NCI-H2107 treated with DMSO at 0.1 percent for 48 hours (cell line): ENCODE measurements around the gene RAB3GAP2.
"Not testable (repeated sequence)": the region's sequence is repeated elsewhere in the genome, so short reads cannot be mapped to it uniquely, and the experiment has no call there.

Experiments
- DNase-seq: peaks from one replicate; lab custom pipeline; 2025; ENCODE audit not compliant: unreplicated experiment; lab: John Stamatoyannopoulos, UW

RAB3GAP2 gene

GRCh38 chr1:220287129-220287528 lies 14.9 kb upstream of the RAB3GAP2 start:
- no peak for DNase-seq

DNA sequence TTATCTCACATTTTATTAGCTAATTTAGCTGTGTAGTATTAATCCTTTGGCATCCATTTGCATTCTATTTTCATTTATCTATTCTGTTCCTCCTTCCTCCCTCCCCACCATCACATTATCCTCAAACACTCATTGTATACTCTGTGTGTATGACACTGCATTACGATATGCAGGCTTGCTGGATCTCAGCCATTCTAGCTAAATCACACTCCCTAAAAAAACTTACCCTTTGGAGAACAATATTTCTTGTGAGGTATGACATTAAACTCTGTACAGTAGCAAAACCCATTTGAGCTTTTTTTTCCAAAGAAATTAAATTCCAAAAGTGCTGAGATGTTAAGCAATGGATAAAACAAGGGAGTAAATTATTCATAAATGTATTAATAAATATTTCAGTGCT lies 11.4 kb upstream of the RAB3GAP2 start:
- DNase-seq: no peak

DNA sequence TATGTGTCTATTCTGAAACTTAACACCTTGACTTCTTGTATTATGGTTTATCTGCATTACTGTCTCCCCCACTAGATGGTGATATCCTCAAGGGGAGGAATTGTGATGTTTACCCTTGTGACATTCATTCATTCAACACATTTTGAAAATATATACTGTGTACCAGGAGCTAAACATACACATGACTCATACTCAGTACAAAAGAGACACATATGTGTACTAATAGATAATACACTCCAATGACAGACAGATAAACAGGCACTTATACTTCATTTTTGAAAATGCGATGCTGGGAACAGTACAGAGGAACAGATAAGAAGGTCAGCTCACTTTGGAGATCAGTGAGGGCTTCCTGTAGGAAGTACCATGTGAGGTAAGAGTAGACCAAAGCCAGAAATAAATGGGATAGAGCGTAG lies 8.9 kb upstream of the RAB3GAP2 start:
- DNase-seq: no peak

DNA sequence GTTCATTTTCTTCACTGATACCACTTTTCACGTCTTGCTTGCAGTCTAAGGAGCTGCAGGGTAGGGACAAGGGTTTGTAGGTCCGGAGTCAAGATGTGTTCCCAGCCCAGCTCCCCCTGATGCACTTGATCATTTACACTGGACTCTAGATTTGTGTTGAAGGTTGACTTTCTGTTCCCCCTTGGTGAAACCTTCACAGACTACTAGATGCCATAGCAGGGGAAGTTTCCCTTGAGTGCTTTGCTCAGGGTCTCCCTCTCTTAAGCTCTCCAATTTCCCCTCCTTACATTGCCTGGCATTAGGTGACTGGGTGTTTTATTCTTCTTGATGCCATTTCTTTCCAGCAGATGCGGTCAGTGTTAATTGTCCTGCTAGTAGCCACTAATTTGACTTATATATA lies 8.0 kb upstream of the RAB3GAP2 start:
- no peak for DNase-seq

GRCh38 chr1:220278991-220279390 lies 6.7 kb upstream of the RAB3GAP2 start:
- DNase-seq: no peak

GRCh38 chr1:220275430-220275829 lies 3.2 kb upstream of the RAB3GAP2 start:
- no peak for DNase-seq

DNA sequence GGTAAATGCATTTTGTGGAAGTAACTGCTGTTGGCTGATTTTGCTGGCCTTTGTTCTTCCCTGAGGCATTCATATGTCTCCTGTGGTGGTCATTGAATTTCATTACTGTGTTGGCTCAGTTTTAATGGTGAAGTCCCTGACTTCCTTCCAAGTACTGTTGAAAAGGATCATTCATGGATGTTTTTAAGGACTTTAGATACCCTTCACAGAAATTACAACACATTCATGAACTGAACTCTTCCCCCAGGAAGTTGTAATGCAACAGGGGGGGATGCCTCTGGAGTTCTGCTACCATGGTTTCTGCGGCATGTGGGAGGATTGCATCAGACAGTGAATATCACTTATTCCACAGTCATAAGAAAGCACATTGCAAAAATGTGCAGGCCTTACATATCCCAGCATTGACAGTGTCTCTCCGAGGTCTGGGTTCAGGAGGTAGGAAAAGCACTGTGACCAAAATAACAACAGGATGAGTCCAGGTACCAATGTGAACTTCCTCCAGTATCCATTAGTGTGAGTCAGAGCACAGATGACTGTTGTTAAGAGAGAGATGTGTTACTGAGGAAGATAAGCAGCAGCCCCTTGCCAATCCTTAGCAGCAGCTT lies 2.1 kb upstream of the RAB3GAP2 start:
- no peak for DNase-seq

GRCh38 chr1:220272841-220273090 lies 513 bp upstream of the RAB3GAP2 start:
- DNase-seq: peak; percentile 65

DNA sequence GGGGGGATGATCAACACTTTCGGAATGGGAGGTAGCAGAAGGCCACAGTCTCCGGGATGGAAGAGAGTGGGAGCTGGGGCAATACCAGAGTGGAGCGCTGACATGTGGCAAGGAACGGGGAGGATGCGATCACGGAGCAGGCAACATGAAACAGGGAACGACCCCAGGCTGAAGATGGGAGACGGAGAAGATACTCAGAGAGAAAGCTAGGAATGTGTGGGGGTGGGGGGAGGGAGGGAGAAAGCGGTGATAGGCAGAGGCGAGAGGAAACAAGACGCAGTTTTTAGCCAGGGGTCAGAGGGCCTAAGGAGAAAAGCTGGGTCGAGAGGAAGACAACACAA lies 577 bp downstream of the RAB3GAP2 start:
- no peak for DNase-seq

- no peak for DNase-seq
Observed at GRCh38 chr1:220269036-220269435, 3.2 kb downstream of the RAB3GAP2 start.

GRCh38 chr1:220267630-220268029 lies 4.6 kb downstream of the RAB3GAP2 start:
- DNase-seq: no peak

DNA sequence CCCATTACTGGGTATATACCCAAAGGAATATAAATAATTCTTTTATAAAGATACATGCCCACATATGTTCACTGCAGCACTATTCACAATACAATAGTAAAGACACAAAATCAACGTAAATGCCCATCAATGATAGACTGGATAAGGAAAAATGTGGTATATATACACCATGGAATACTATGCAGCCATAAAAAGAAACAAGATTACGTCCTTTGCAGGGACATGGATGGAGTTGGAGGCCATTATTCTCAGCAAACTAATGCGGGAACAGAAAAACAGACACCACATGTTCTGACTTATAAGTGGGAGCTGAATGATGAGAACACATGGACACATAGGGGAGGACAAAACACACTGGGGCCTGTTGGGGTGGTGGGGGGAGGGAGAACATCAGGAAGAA lies 12.0 kb downstream of the RAB3GAP2 start:
- not testable (repeated sequence) for DNase-seq

DNA sequence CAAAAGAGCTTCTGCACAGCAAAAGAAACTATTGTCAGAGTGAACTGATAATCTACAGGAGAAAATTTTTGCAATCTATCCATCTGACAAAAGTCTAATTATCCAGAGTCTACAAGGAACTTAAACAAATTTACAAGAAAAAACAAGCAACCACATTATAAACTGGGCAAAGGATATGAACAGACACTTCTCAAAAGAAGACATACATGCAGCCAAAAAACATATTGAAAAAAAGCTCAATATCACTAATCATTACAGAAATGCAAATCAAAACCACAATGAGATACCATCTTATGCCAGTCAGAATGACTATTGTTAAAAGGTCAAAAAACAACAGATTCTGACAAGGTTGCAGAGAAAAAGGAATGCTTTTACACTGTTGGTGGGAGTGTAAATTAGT lies 12.5 kb downstream of the RAB3GAP2 start:
- not testable (repeated sequence) for DNase-seq

DNA sequence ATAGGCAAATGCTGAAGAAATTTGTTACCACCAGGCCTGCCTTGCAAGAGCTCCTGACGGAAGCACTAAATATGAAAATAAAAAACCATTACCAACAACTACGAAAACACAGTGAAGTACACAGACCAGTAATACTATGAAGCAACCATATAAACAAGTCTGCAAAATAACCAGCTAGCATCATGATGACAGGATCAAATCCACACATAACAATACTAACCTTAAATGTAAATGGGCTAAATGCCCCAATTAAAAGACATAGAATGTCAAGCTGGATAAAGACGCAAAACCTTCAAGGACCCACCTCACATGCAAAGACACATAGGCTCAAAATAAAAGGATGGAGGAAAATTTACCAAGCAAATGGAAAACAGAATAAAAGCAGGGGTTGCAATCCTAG lies 16.1 kb downstream of the RAB3GAP2 start:
- DNase-seq: not testable (repeated sequence)

GRCh38 chr1:220255204-220255603 lies 17.0 kb downstream of the RAB3GAP2 start:
- DNase-seq: no peak

DNA sequence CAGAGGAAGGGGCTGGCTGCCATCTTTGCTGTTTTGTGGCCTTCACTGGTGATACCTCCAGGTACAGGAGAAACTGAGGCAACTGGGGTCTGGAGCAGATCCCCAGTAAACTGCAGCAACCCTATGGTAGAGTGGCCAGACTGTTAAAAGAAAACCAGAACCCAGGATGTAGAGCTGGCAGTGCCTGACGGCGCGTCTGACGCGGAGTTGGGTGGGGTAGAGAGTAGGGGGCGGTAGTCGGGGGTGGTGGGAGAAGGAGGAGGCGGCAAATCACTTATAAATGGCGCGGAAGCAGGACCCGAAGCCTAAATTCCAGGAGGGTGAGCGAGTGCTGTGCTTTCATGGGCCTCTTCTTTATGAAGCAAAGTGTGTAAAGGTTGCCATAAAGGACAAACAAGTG lies 19.0 kb downstream of the RAB3GAP2 start:
- not testable (repeated sequence) for DNase-seq

DNA sequence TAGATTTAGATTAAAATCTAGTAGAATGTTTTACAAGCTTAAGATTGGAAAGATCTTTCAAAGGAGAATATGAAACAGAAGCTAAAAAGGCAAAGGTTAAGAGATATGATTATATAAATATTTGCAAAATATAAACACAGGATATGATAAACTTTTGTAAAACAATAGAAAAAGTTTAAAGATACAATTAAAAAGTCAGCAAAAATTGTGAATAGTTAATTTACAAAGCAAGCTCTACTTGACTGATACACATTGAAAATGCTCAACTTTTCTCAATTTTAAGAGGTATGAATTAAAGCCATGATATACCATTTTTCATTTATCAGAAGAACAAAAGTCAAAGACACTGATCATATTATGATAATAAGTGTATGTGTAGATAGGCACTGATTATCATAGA lies 21.0 kb downstream of the RAB3GAP2 start:
- no peak for DNase-seq

DNA sequence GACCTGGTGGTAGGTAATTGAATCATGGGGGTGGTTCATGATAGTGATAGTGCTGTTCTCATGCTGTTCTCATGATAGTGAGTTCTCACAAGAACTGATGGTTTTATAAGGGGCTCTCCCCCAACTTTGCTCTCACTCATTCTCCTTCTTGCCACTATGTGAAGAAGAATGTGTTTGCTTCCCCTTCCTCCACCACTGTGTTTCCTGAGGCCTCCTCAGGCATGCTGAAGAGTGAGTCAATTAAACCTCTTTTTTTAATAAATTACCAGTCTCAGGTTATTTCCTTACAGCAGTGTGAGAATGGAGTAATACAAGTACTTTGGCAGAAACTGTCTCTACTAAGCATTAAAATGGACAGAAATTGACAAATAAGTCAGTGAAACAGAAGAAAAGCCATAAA lies 21.6 kb downstream of the RAB3GAP2 start:
- DNase-seq: no peak

DNA sequence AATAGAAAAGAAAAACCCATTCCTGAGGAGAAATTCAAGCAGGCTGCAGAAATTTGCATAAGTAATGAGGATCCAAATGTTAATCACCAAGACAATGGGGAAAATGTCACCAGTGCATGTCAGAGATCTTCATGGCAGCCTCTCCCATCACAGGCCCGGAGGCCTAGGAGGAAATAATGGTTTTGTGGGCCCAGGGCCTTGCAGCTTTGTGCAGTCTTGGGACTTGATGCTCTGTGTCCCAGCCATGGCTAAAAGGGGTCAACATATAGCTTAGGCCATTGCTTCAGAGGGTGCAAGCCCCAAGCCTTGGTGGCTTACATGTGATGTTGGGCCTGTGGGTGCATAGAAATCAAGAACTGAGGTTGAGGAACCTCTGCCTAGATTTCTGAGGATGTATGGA lies 22.7 kb downstream of the RAB3GAP2 start:
- DNase-seq: no peak

DNA sequence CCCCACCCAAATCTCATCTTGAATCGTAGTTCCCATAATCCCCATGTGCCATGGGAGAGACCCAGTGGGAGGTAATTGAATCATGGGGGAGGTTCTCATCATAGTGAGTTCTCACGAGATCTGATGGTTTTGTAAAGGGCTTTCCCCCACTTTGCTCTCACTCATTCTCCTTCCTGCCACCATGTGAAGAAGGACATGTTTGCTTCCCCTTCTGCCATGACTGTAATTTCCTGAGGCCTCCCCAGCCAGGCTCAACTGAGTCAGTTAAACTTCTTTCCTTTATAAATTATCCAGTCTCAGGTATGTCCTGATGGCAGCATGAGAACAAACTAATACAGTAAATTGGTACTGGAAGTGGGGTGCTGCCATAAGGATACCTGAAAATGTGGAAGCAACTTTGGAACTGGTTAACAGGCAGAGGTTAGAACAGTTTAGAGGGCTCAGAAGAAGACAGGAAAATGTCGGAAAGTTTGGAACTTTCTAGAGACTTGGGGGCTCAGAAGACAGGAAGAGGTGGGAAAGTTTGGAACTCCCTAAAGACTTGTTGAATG lies 23.5 kb downstream of the RAB3GAP2 start:
- DNase-seq: not testable (repeated sequence)

DNA sequence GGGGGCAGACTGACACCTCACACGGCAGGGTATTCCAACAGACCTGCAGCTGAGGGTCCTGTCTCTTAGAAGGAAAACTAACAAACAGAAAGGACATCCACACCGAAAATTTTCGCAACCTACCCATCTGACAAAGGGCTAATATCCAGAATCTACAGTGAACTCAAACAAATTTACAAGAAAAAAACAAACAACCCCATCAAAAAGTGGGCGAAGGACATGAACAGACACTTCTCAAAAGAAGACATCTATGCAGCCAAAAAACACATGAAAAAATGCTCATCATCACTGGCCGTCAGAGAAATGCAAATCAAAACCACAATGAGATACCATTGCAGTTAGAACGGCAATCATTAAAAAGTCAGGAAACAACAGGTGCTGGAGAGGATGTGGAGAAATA lies 26.4 kb downstream of the RAB3GAP2 start:
- DNase-seq: not testable (repeated sequence)

GRCh38 chr1:220243947-220244346 lies 28.3 kb downstream of the RAB3GAP2 start:
- no peak for DNase-seq

DNA sequence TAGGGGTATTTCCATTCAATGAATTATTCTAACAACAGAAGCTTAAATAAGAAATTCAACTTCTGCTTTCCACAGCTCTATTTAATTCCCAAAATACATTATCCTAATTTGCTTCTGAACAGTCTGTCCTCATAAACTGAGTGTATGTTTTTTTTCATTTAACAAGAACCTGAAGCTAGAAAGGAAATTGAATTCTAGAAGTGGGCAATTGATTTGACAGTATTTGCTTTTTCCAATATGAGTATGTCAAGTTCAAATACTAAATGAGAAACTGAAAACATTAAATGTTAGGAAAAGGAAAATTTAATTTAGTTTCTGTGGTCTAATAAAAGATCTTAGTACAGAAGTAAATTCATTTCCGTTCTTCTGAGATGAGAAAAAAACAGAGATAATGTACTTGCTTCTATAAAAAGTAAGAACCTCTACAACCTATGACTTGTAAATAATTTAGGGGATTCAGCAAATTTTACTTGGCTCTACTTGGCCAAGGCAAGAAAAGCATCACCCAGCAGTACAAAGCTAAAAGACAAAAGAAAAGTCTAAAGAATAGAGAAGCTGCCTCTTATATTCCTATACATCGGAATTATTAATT lies 31.1 kb downstream of the RAB3GAP2 start:
- DNase-seq: no peak
